ENCODE measurements around the gene GPR31. TPM values are rescaled to one million over a fixed set of nuclear protein-coding genes. Genes with fewer than 3 reads are reported as not detected.
"Not testable (repeated sequence)": the region's sequence is repeated elsewhere in the genome, so short reads cannot be mapped to it uniquely, and the experiment has no call there.

The GPR31 gene
- polyA plus RNA-seq, 3 donors = not detected

GRCh38 chr6:167168296-167168695 is 10.5 kb upstream of the GPR31 start:
- H3K4me3 ChIP-seq (replicated peaks in 1 of 3; ENCODE audit: low read depth in 2 of 3, low read length in 3 of 3); H4K20me1 ChIP-seq (ENCODE audit: insufficient read depth, low read length); H3K9me3 Mint-ChIP-seq; H3K27me3 ChIP-seq (ENCODE audit: control insufficient read depth in 2 of 2, insufficient read depth in 2 of 2, low read length in 2 of 2); H3K36me3 Mint-ChIP-seq; H3K4me2 ChIP-seq (replicated peaks; ENCODE audit: extremely low read depth, low read length, poor library complexity, severe bottlenecking); H3K27ac Mint-ChIP-seq; H3K4me1 ChIP-seq (ENCODE audit: control insufficient read depth in 1 of 2, insufficient read depth in 2 of 2, low read length in 2 of 2); H2AFZ ChIP-seq (ENCODE audit: insufficient read depth, low read depth, low read length, poor library complexity, severe bottlenecking); H3K27ac ChIP-seq (ENCODE audit: low read depth in 1 of 2, low read length in 2 of 2); H3K4me1 Mint-ChIP-seq; H3K27me3 Mint-ChIP-seq (ENCODE audit: low read depth in 3 of 3); H3K79me2 ChIP-seq (ENCODE audit: insufficient read depth, low read length); DNase-seq; intact Hi-C loops (cut with micrococcal nuclease); H3K9ac ChIP-seq (ENCODE audit: insufficient read depth, low read length, poor library complexity, severe bottlenecking); H3K36me3 ChIP-seq (replicated peaks in 1 of 2; ENCODE audit: control insufficient read depth in 1 of 2, insufficient read depth in 2 of 2, low read length in 2 of 2); H3K9me3 ChIP-seq (replicated peaks in 1 of 2; ENCODE audit: control insufficient read depth in 1 of 2, insufficient read depth in 1 of 2, low read length in 2 of 2); H3K4me3 Mint-ChIP-seq: not testable (repeated sequence)
- WGBS (ENCODE audit: insufficient coverage) = 66% methylated on average over 5 of the region's 16 CpGs

- intact Hi-C loops (cut with micrococcal nuclease); DNase-seq; H3K9me3 Mint-ChIP-seq: not testable (repeated sequence)
Observed at GRCh38 chr6:167167699-167168098, 9.9 kb upstream of the GPR31 start.

GRCh38 chr6:167165858-167166471 is 8.2 kb upstream of the GPR31 start:
- Histone ChIP-seq H3K79me2 (ENCODE audit: insufficient read depth, low read length) (no peaks in the 10 kb centered on the region), H3K4me2 (replicated peaks; ENCODE audit: extremely low read depth, low read length, poor library complexity, severe bottlenecking) (no peak overlapping the region), H3K4me3 (replicated peaks in 1 of 3; ENCODE audit: low read depth in 2 of 3, low read length in 3 of 3) (no peak overlapping the region), H3K27me3 (ENCODE audit: control insufficient read depth in 2 of 2, insufficient read depth in 2 of 2, low read length in 2 of 2) (no peaks in the 10 kb centered on the region), H3K36me3 (replicated peaks in 1 of 2; ENCODE audit: control insufficient read depth in 1 of 2, insufficient read depth in 2 of 2, low read length in 2 of 2) (no peaks in the 10 kb centered on the region), H4K20me1 (ENCODE audit: insufficient read depth, low read length) (no peaks in the 10 kb centered on the region), H3K9me3 (replicated peaks in 1 of 2; ENCODE audit: control insufficient read depth in 1 of 2, insufficient read depth in 1 of 2, low read length in 2 of 2) (no peaks in the 10 kb centered on the region), H3K4me1 (ENCODE audit: control insufficient read depth in 1 of 2, insufficient read depth in 2 of 2, low read length in 2 of 2) (no peaks in the 10 kb centered on the region), H3K9ac (ENCODE audit: insufficient read depth, low read length, poor library complexity, severe bottlenecking) (no peak overlapping the region), H2AFZ (ENCODE audit: insufficient read depth, low read depth, low read length, poor library complexity, severe bottlenecking) (no peak overlapping the region), H3K27ac (ENCODE audit: low read depth in 1 of 2, low read length in 2 of 2) (no peak overlapping the region)
- peaks cover 0 to 2% (median 0%) of the 10 kb centered on the region in 7 donors for H3K9me3 Mint-ChIP-seq
- no CpG with 5 or more reads among the region's 2 CpGs for WGBS (ENCODE audit: insufficient coverage)
- intact Hi-C loops (cut with micrococcal nuclease) = no loop called here
- H3K4me1 Mint-ChIP-seq = no peaks in the 10 kb centered on the region
- DNase-seq = no peak
- H3K27me3 Mint-ChIP-seq (ENCODE audit: low read depth in 3 of 3) = peaks cover 3 to 5% (median 3%) of the 10 kb centered on the region in 3 donors
- H3K27ac Mint-ChIP-seq = no peak overlapping the region
- no peak overlapping the region for H3K4me3 Mint-ChIP-seq
- H3K36me3 Mint-ChIP-seq = no peaks in the 10 kb centered on the region
- no peak for TF ChIP-seq CTCF (IDR thresholded peaks at IDR 0.05)

More at GRCh38 chr6:167167699-167168098, 9.9 kb upstream of the GPR31 start:
- H3K27me3 Mint-ChIP-seq (ENCODE audit: low read depth in 3 of 3); H3K36me3 ChIP-seq (replicated peaks in 1 of 2; ENCODE audit: control insufficient read depth in 1 of 2, insufficient read depth in 2 of 2, low read length in 2 of 2); H3K4me3 ChIP-seq (replicated peaks in 1 of 3; ENCODE audit: low read depth in 2 of 3, low read length in 3 of 3); H3K4me1 ChIP-seq (ENCODE audit: control insufficient read depth in 1 of 2, insufficient read depth in 2 of 2, low read length in 2 of 2); H3K79me2 ChIP-seq (ENCODE audit: insufficient read depth, low read length); H3K4me2 ChIP-seq (replicated peaks; ENCODE audit: extremely low read depth, low read length, poor library complexity, severe bottlenecking); H3K27ac ChIP-seq (ENCODE audit: low read depth in 1 of 2, low read length in 2 of 2); H2AFZ ChIP-seq (ENCODE audit: insufficient read depth, low read depth, low read length, poor library complexity, severe bottlenecking); H3K4me3 Mint-ChIP-seq; H4K20me1 ChIP-seq (ENCODE audit: insufficient read depth, low read length); H3K4me1 Mint-ChIP-seq; H3K9ac ChIP-seq (ENCODE audit: insufficient read depth, low read length, poor library complexity, severe bottlenecking); H3K36me3 Mint-ChIP-seq; H3K27me3 ChIP-seq (ENCODE audit: control insufficient read depth in 2 of 2, insufficient read depth in 2 of 2, low read length in 2 of 2); H3K9me3 ChIP-seq (replicated peaks in 1 of 2; ENCODE audit: control insufficient read depth in 1 of 2, insufficient read depth in 1 of 2, low read length in 2 of 2); H3K27ac Mint-ChIP-seq: not testable (repeated sequence)
- WGBS (ENCODE audit: insufficient coverage) = no CpG with 5 or more reads among the region's 10 CpGs
